Stimulated activated CD4-positive, alpha-beta T cell treated with anti-CD3 and anti-CD28 coated beads, Interleukin-15, amount 100 ng/mL, for 24 hours (primary cell): ENCODE results near the gene TCP11X1.
"Not testable (repeated sequence)": the region's sequence is repeated elsewhere in the genome, so short reads cannot be mapped to it uniquely, and the experiment has no call there.

ENCODE experiments used
- DNase-seq: peaks from one replicate; pipeline ENCODE4 v3.0.0-alpha.2; 2020

TCP11X1 gene

GRCh38 chrX:102214986-102215385, at the start of gene TCP11X1:
TSS of gene TCP11X1 (plus strand) at chrX:102215301.
- DNase-seq, result not testable (repeated sequence)

GRCh38 chrX:102185967-102186720, 29.0 kb upstream of the TCP11X1 start:
- no peak for DNase-seq

GRCh38 chrX:102207940-102208339, 7.2 kb upstream of the TCP11X1 start:
- DNase-seq, result not testable (repeated sequence)

DNA sequence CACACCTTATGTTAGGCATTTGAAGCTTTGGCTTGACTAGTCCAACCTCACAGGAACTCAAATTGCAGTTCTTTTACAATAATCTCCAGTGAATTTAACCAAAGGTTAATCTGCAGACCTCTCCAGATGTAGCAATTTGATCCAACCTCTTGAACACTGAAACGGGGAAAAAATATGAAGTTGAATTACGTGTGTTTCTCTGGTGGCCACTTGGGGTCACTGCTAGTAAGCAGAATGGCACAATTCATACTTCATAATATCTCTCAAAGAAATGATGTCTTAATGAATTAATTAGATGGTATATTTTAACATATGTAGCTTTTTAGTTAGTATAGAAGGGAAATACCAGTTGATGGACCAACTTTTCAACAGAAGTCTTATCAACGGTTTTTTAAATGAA, 1.4 kb downstream of the TCP11X1 start:
- not testable (repeated sequence) for DNase-seq

- not testable (repeated sequence) for DNase-seq
Observed at GRCh38 chrX:102235678-102236077, 20.6 kb downstream of the TCP11X1 start.

DNA sequence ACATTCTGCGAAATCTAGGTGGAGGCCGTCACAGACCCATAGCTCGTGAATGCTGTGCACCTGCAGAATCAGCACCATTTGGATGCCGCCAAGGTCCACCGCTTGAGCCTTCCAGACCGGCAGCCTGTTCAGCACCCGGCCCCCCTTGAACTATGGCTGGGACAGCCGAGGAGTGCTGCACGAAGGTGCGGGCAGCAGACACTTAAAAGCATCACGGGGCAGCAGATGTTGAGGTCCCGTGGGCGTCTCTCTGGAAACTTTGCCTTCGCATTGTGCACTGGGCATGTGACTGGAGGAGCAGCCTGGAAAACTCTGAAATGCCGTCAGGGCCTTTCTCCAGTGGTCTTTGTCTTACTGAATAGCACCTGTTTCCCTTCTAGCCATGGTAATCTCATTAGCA, 25.2 kb downstream of the TCP11X1 start:
- DNase-seq, result not testable (repeated sequence)

GRCh38 chrX:102246893-102247292, 31.8 kb downstream of the TCP11X1 start, which contains the start of gene NXF2:
TSS of gene NXF2 (plus strand) at chrX:102247167. CDS start at chrX:102307079, 59,912 bp downstream.
- not testable (repeated sequence) for DNase-seq

- DNase-seq, result not testable (repeated sequence)
Observed at GRCh38 chrX:102272231-102272630, 57.1 kb downstream of the TCP11X1 start.
